ENCODE results near the gene PLCXD3.

Gene PLCXD3

DNA sequence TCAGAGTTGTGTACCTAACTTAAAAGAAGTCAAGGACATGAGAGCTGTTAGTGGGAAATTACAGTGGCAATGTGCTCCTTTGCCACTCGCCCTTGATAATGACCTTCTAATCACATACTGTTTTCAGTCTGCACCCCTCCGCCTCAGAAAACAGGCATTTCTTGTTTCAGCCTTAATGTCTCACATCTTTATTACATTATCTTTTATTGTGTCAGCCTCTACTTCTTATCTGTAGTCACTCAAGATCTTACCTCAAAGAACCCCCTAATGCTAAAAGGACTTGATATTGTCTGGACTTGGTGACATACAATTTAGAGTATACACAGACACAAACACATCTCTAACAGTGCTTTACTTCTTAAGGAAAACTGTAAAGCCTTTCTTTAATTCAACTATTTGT is 97.9 kb downstream of the PLCXD3 start:
- no peak for DNase-seq

DNA sequence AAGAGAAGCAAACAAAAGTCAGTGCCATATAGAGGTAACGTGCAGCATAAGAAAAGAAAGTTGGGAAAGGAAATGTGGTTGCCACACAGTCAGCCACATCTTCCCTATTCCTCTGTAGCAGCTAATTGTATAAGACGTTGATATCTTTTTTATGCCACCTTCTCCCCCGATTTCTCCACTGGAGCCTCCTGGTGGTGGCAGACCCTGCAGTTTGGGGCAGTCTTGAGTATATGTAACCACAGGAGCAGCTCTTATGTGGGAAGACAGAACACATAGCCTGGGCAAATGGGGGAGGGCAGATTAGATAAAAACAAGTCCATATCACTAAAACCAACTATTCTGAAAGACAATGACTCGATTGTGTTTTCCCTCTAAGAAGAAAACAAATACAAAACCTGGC is 99.7 kb downstream of the PLCXD3 start:
- no peak for DNase-seq

DNA sequence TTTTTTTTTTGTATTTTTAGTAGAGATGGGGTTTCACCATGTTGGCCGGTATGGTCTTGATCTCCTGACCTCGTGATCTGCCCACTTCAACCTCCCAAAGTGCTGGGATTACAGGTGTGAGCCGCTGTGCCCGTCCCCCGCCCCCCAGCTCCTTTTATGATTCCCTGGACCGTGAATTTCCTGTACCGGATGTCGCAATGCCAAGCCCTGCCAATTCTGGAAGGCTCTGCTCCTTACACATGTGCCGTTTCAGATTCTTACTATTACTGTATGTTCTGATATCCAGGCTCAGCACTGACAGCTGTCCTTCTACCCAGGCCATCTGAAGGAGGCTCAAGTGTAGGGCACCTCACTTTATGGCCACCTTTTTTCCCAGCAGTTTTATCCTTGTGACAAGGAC is 100.1 kb downstream of the PLCXD3 start:
- DNase-seq, result no peak

DNA sequence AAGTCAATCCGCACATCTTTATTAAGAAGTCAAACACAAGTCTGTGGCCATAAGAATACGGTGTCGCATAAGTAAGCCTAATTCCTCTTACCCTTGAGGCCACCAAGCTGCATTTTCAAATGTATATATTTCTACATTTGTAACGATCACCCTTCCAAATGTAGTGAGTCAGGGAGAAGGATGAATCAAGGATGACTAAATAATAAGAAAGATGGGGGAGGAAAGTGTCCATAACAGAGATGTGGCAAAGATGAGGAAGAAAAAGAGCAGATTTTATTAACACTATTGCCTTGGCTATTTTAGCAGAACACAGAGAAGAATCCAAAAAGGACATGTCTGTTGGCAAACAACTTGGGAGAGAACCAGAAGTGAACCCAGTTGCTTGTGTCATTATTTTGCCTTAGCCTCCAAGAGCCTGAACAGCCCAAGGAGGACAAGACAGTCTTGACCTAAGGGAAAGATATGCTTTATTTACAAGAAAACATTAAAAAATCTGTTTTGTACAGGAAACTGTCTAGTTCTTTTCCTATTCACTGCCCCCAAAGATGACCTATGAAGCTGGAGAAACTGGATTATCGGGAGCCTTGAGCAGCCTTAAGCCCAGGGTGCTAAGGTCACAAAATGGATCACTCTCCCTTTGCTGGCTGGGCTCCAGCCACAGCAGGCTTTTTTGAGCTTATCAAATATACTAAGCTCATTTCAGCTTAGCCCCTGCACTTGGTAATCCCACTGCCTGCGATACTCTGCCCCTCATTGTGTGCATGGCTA is 101.5 kb downstream of the PLCXD3 start:
- no peak for DNase-seq

DNA sequence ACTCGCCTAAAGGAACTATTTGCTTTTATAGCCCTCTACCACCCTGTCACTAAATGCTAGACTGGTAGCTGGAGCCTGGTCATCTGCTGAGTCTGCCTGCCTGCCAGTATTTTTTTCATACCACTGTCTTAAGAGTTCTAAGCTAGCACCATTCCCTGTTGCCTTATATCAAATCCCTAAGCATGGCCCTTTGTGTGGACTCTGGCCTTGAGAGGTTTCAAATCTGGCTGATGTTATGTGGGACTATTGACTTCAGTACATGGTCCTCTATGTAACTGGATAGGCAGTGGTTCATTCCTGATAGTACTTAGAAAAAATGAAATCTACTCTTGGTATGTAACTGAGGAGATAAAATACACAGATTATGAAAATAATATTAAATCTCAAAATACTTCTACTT is 103.5 kb downstream of the PLCXD3 start:
- no peak for DNase-seq

DNA sequence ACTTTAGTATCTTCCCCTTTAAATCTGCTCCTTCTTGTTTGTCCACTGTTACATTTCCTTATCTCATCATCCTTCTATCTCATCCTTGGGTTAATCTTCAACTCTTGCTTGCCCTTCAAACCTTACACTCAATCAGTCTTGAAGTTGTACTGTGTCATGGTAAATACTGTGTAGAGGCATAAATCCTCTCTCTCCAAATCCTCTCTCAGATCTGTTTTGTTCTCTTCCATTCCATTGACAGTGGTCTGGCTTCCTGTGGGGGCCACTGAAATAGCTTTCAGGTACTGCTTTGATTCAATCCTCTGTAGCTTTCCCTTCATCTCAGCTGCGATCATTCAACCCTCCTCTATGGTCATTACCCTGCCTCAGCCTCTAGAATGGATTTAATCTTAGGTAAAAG is 104.0 kb downstream of the PLCXD3 start:
- DNase-seq, result no peak

DNA sequence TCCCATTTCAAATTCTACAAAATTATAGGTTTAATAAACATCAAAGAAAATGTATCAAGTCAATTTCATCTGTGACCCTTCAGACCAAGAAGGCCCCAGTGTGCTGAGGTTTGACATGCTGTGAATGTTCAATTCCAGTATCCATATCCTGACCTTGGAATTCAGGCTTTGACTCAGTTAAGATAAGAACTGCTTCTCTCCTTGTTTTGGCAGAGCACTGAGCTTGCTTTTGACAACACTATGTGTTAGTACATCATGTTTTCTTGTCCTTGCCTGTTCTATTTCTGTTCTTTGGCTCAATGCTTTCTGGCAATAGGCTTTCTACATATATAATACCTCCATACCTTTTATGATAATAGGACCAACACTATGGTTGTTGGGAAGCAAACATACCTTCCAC is 105.6 kb downstream of the PLCXD3 start:
- no peak for DNase-seq

DNA sequence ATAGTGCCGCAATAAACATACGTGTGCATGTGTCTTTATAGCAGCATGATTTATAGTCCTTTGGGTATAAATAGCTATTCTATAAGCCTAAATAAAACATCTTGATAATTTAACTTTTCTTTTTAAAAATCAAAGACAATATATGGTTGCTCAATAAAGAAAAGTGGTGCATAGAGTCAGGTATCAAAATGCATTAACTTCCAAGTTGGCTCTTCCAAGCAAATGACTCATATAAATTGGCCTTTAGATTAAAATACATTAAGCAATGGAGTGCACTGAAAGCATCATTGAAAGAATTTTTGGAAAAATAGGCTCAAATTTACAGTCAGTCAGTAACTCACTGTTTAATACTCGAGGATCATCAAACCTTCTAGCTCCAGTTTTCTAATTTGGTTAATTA is 106.6 kb downstream of the PLCXD3 start:
- DNase-seq, result no peak

DNA sequence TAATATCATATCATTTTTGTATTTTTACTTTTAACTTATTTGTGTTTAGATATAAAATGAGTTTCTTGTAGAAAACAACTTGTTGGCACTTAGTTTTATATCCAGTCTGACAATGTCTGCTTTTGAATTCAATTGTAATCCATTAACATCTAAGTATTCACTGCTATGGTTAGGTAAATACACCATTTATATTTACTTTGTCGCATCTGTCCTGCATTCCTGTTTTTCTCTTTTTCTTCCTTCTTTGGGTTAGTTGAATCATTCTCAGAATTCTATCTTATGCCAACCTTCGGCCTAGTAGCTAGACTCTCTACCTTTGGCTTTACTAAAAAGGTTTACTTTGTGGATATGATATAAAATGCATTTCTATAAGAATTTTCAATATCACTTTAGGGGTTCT is 107.6 kb downstream of the PLCXD3 start:
- DNase-seq, result no peak

DNA sequence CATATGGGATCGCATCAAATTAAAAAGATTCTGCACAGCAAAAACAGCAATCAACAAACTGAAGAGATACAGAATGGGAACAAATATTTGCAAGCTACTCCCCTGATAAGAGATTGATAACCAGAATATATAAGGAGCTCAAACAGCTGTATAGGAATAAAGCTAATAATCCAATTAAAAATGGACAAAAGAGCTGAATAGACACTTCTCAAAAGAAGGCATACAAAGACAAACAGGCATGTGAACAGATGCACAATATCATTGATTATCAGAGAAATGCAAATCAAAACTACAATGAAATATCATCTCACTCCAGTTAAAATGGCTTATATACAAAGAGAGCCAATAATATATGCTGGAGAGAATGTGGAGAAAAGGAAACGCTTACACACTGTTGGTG is 110.6 kb downstream of the PLCXD3 start:
- no peak for DNase-seq

DNA sequence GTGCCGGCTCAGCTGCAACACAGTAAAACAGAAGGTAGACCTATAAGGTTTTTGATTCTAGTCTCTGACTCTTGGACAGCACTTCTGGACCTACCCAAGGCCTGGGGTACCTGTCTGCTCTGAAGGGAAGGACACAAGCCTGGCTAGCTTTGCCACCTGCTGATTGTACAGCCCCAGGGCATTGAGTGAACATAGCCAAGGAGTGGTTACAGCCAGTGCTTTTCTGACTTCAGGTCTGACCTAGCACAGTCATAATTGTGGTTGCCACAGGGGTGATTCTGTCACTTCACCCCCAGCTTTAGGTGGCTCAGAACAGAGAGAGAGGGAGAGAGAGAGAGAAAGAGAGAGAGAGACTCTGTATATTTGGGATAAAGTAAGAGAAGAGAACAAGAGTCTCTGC is 118.4 kb downstream of the PLCXD3 start:
- no peak for DNase-seq

DNA sequence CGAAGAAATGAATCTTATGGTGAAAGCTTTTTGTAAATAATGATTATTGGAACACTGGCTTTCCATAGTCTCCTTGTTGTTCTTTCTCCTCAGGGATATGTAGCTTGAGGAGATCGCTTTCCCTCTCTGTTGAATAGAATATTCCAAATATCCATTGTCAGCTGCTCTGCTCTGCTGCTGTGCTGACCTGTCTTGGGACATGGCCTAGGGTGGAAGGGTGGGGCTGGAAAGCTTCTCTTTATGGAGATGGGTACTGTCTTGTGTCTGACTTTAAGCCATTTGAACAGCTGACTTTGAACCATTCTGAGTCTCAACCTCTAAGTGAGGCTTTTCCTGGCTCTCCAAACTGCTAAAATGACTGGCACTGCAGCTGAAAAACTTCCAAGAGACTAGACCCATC is 135.8 kb downstream of the PLCXD3 start:
- no peak for DNase-seq

DNA sequence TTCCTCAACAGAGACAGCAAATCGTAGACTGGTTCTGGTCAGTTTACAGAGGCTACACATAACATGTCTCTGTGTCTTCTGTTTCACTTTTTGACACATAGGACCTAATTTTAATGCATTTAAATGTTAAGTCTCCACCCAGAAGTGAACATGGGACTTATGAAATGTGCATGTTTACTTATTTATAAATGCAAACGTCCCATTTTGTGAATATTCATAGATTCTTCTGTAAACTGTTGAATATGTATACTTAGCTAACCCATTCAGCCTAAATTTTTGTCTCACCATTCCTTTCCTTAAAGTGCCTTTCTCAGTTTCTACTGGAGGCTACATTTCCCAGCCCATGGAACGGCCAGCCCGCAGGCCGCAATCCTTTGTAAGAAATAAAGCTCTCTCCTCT is 137.2 kb downstream of the PLCXD3 start:
- no peak for DNase-seq

DNA sequence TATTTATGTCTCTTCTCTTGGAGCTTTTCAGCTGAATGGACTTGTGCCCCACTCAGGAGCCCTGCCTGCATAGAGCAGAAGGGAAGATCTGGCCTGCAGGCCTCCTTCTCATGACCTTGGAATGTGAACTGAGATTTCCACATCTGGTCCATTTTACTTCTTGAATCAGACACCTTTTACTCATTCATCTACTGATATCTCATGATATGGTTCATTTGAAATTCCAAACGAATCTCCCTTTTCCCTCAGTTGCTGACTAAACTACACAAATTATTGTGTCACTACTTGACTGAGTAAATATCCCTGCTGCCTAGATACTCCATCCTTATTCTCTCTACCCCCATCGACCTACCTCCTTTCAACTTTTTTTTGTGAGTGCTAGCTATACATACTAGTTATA is 138.7 kb downstream of the PLCXD3 start:
- DNase-seq, result no peak

DNA sequence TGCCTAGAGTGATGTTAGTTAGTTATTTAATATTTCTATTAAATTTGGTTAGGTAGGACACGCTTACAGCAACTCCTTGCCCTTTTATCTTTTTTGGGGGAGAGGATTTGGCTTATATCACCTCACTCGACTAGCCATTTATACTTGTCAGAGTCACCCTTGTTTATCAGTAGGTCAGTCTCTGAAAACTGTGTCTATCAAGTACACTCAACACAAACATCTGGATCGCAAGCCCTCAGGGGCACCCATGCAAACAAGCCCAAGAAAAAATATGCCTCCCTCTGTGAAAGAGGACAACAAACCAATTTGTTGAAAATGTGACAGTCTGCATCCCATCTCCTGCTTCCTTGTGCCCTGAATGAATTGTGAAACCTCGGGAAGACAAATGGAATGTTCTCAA is 139.9 kb downstream of the PLCXD3 start:
- DNase-seq, result no peak

DNA sequence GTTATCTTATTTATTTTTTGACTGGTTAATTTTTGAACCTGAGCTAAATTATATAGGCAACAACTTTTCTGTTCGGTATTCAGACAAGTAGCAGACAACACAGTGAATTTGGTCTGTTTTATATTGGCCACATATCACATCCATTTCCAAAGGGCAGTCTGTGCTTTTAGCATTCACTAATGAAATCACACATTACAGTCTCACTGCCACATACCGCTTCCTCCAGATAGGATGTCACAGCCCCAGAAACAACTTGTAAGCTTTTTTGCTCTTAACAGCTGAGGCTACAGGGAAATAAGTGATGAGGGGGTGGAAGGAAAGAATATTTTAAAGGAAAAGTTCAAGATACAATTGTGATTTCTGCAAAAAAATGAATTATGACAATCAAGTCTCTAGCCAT is 140.6 kb downstream of the PLCXD3 start:
- no peak for DNase-seq

DNA sequence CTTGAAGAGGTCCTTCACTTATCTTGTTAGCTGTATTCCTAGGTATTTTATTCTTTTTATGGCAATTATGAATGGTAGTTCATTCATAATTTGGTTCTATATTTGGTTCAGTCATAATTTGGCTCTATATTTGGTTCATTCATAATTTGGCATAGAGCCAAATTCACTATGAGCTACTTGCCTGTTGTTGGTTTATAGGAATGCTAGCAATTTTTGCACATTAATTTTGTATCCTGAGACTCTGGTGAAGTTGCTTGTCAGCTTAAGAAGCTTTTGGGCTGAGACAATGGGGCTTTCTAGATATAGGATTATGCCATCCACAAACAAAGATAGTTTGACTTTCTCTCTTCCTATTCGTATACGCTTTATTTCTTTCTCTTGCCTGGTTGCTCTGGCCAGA is 142.2 kb downstream of the PLCXD3 start:
- DNase-seq, result no peak

DNA sequence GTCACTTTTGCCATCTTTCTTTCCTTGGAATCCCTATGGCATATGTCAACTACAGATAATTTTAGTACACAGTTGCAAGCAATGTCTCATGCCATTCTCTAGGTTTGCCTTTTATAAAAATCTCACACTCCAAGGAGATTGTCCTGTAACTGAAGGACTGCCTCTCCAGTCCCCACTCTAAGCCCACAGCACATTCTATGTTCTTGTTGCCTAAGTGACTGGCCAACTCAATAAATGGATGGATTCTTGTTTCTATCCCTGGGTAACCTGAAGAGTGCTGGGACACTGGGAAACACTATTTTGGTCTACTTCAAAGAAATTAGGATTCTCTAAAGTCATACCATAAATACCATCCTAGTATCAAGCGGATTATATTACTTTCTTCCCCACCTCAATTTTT is 145.0 kb downstream of the PLCXD3 start:
- DNase-seq, result no peak

DNA sequence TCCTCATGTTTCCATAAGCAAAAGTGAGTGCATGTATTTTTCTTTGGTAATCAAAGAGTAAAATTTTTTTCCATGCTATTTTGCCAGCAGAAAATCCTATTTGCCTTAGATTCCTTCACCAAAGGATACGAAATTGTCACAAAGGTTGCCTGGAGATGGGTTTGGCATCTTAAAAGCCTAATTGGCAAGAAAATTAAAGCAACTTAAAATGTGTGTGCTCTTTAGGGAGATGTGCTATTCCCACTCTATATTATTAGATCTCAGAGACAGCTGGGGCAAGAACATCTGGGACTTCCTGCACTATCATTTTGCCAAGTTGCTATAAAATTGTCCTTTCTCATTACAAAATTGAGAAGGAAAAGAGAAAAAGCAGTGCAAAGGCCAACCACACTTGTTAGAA is 146.1 kb downstream of the PLCXD3 start:
- DNase-seq, result no peak

DNA sequence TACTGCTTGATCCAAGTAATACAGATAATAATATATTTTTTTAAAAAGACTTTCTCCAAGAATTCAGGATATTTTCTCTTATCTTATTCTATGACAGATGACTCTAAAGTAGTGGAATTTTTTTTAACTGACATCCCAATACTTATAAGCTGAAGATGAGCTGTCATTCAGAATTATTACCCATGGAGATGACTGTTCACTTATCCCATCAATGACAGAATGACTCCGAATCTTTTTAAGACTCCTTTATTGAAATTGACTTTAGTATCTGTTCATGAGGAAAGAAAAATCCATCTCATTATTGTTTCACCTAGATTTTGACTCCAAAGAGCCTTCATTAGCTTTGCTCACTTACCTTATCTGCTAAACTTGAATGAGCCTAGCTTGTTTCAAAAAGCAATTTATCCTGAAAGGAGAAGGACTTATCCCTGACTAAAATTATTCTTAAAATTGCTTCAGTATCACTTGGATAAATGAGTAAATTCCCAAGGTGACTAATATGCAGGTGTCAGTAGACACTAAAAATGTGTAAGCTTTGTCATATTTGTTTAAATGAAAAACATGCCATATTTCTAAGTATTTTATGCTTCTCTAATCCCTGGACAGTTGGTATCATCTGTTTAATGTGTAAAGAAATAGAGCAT is 146.9 kb downstream of the PLCXD3 start:
- no peak for DNase-seq

DNA sequence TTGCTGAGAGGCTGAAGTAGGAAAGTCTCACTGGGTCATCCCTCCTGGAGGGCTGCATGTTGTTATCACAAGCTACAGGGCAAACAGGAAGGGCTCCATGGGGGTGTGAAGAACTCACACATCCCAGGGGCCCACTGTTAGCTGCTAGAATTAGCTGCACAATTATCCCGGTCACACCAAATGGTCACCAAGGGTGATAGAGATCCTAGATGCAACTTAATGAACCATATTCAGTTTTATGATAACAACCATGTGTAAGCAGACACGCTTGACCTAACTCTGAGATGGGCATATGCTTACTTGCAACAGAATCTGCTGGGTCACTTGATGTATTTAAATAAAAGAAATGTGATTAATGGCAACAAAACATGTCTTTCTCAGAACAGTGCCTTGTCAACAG is 153.6 kb downstream of the PLCXD3 start:
- no peak for DNase-seq

DNA sequence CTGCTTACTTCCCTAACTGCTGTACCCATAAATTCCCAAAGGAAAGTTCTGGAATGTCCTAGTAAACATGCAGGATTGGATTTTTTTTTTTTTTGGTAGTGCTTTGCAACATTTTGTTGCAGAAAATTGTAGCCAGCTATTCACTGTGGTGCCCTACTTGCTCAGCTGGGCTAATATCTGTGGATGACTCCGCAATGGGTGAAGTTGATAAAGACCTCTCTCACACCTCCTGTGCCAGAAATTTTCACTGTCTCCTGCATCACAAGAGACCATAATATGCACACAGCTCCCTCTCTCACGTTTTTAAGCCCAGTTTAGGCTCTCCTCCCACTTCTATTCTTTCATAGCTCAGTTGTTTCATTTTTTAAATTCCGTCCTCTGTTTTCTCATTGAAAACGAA is 160.6 kb downstream of the PLCXD3 start:
- DNase-seq, result no peak

DNA sequence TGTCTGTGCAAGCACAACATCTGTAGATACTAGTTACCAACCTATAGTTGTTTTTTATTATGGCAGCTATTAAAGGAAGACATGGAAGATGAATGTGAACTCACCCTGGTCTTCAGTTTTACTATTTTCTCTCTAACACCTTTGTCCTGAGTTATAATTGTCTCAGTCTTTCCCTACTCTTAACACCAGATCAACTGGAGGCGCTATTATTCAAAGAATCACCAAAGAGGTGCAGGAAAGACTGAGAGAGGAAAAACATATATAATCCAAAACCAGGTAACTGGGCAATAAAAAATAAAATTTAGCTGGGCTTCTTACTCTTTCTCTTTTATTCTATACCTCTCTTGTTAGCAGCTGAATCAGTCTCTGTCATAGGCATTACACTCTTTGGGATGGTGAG is 162.8 kb downstream of the PLCXD3 start:
- no peak for DNase-seq

DNA sequence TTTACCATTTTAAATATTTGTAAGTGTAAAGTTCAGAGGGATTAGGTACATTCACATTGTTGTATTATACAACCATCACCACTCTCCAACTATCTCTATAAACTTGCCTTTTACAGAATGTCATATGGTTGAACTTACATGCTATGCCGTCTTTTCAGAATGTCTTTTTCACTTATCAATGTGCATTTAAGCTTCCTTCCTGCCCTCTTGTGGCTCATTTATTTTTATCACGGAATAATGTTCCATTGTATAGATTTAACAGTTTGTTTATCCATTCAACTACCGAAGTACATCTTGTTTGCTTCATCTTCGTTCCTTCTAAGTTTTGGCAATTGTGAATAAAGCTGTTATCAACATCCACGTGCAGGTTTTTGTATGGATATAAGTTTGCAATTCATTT is 163.8 kb downstream of the PLCXD3 start:
- DNase-seq, result no peak

DNA sequence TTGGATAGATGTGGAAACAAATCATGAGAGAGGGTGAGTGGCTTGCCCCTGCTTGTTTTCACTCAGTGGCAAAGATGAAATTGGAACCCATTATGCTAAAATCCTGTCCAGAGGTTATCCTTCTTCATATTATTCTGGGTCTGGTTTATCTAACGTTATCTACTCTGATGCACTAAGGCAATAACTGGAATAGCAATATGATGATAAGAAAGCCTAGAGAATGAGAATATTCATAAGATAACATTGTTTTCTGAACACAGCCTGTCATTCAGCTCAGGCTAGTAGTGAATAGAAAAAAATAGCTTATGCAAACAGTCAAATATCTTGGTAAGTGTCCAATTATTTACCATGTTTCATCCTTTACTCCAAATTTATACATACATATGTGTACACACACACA is 165.1 kb downstream of the PLCXD3 start:
- no peak for DNase-seq
